Measurements from ENCODE around the gene ZNF560. TPM values are rescaled to one million over a fixed set of nuclear protein-coding genes. Genes with fewer than 3 reads are reported as not detected.
"Not testable (repeated sequence)": the region's sequence is repeated elsewhere in the genome, so short reads cannot be mapped to it uniquely, and the experiment has no call there.

ZNF560 gene
- total RNA-seq (2014; rRNA removed; shearing (Covaris generic)) = 0.10 and 1.7 TPM in 2 replicates

GRCh38 chr19:9498183-9498902 lies at the start of gene ZNF560:
ZNF560 (minus strand) TSS chr19:9498616; CDS start chr19:9475313, 23,303 bp downstream.
- DNase-seq (ENCODE audit: low read depth) = peak; percentile 46

- no peak for DNase-seq (ENCODE audit: low read depth)
Observed at GRCh38 chr19:9547870-9548269, 49.5 kb upstream of the ZNF560 start.

GRCh38 chr19:9541281-9541680 lies 42.9 kb upstream of the ZNF560 start:
- not testable (repeated sequence) for DNase-seq (ENCODE audit: low read depth)

- not testable (repeated sequence) for DNase-seq (ENCODE audit: low read depth)
Observed at GRCh38 chr19:9539921-9540320, 41.5 kb upstream of the ZNF560 start.

GRCh38 chr19:9539201-9539600 lies 40.8 kb upstream of the ZNF560 start:
- DNase-seq (ENCODE audit: low read depth) = not testable (repeated sequence)

- DNase-seq (ENCODE audit: low read depth) = peak; percentile 84
Observed at GRCh38 chr19:9538183-9539058, 40.0 kb upstream of the ZNF560 start, which contains the start of gene ZNF426. ZNF426 (minus strand) TSS chr19:9538645; CDS start chr19:9536232, 2,413 bp downstream.

- DNase-seq (ENCODE audit: low read depth) = no peak
Observed at GRCh38 chr19:9535934-9536333, 37.5 kb upstream of the ZNF560 start.

GRCh38 chr19:9531933-9532332 lies 33.5 kb upstream of the ZNF560 start:
- peak; percentile 56 for DNase-seq (ENCODE audit: low read depth)

GRCh38 chr19:9528757-9529336 lies 30.4 kb upstream of the ZNF560 start:
- DNase-seq (ENCODE audit: low read depth) = peak; percentile 10

- DNase-seq (ENCODE audit: low read depth) = no peak
Observed at GRCh38 chr19:9523885-9524474, 25.6 kb upstream of the ZNF560 start.

GRCh38 chr19:9507285-9507684 lies 8.9 kb upstream of the ZNF560 start:
- no peak for DNase-seq (ENCODE audit: low read depth)

- DNase-seq (ENCODE audit: low read depth) = no peak
Observed at GRCh38 chr19:9500796-9501195, 2.4 kb upstream of the ZNF560 start.

- DNase-seq (ENCODE audit: low read depth) = no peak
Observed at GRCh38 chr19:9494096-9494495, 4.3 kb downstream of the ZNF560 start.

GRCh38 chr19:9487016-9487415 lies 11.4 kb downstream of the ZNF560 start:
- no peak for DNase-seq (ENCODE audit: low read depth)

- no peak for DNase-seq (ENCODE audit: low read depth)
Observed at GRCh38 chr19:9485140-9485539, 13.3 kb downstream of the ZNF560 start.

GRCh38 chr19:9474975-9475374 lies 23.4 kb downstream of the ZNF560 start:
- DNase-seq (ENCODE audit: low read depth) = no peak

GRCh38 chr19:9467161-9467560 lies 31.3 kb downstream of the ZNF560 start:
- no peak for DNase-seq (ENCODE audit: low read depth)

- DNase-seq (ENCODE audit: low read depth) = no peak
Observed at GRCh38 chr19:9461938-9462337, 36.5 kb downstream of the ZNF560 start.

- DNase-seq (ENCODE audit: low read depth) = peak; percentile 12
Observed at GRCh38 chr19:9456018-9456689, 42.3 kb downstream of the ZNF560 start.

GRCh38 chr19:9453953-9454352 lies 44.5 kb downstream of the ZNF560 start:
- DNase-seq (ENCODE audit: low read depth) = no peak

- no peak for DNase-seq (ENCODE audit: low read depth)
Observed at GRCh38 chr19:9445037-9445436, 53.4 kb downstream of the ZNF560 start.

Measured in M059J (cell line).